Anterior cingulate cortex (tissue), 58 donors: Measurements from ENCODE around the gene CCT8L2.
"Not testable (repeated sequence)": the region's sequence is repeated elsewhere in the genome, so short reads cannot be mapped to it uniquely, and the experiment has no call there.

ENCODE experiments used
- DNase-seq, 58 donors: peaks; one replicate each; lab custom pipeline; 2025; lab: John Stamatoyannopoulos, UW

The CCT8L2 gene

GRCh38 chr22:16561093-16561658, 31.4 kb downstream of the CCT8L2 start:
- not testable (repeated sequence) for DNase-seq

DNA sequence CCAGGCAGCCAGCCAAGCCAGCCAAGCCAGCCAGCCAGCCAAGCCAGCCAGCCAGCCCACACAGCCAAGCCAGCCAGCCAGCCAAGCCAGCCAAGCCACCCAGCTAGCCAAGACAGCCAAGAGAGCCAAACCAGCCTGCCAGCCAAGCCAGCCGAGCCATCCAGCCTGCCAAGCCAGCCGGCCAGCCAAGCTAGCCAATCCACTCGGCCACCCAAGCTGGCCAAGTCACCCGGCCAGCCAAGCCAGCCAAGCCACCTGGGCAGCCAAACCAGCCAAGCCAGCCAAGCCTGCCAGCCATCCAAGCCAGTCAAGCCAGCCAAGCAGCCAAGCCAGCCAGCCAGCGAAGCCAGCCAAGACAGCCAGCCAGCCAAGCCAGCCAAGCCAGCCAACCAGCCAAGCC, 32.0 kb downstream of the CCT8L2 start:
- not testable (repeated sequence) for DNase-seq

DNA sequence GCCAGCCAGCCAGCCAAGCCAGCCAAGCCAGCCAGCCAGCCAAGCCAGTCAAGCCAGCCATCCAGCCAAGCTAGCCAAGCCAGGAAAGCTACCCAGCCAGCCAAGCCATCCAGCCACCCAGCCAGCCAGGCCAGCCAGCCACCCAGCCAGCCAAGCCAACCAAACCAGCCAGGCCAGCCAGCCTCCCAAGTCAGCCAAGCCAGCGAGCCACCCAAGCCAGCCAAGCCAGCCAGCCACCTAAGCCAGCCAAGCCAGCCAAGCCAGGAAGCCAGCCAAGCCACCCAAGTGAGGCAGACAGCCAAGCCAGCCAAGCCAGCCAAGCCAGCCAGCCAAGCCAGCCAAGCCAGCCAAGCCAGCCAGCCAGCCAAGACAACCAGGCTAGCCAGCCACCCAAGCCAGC, 32.6 kb downstream of the CCT8L2 start:
- not testable (repeated sequence) for DNase-seq

GRCh38 chr22:16559056-16559955, 33.3 kb downstream of the CCT8L2 start:
- DNase-seq, result no peak

- not testable (repeated sequence) for DNase-seq
Measured at GRCh38 chr22:16558376-16558945, 34.1 kb downstream of the CCT8L2 start.

DNA sequence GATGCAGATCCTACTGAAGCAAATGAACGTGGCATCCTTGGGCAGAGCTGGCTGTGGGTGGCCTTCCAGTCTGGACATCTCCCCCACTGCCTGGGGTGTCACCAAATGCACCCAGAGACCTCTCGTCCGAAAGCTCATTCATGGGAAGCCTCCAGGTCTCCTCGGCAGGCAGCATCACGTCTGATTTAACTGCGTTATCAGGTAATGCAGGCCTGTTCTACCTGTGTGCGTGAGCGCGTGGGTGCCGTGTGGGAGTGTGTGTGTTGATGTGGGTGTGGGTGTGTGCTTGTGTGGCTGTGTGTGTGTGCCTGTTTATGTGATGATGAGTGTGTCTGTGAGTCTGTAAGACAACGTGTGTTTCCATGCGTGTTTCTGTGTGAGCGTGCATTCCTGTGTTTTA, 35.1 kb downstream of the CCT8L2 start:
- DNase-seq, result not testable (repeated sequence)

DNA sequence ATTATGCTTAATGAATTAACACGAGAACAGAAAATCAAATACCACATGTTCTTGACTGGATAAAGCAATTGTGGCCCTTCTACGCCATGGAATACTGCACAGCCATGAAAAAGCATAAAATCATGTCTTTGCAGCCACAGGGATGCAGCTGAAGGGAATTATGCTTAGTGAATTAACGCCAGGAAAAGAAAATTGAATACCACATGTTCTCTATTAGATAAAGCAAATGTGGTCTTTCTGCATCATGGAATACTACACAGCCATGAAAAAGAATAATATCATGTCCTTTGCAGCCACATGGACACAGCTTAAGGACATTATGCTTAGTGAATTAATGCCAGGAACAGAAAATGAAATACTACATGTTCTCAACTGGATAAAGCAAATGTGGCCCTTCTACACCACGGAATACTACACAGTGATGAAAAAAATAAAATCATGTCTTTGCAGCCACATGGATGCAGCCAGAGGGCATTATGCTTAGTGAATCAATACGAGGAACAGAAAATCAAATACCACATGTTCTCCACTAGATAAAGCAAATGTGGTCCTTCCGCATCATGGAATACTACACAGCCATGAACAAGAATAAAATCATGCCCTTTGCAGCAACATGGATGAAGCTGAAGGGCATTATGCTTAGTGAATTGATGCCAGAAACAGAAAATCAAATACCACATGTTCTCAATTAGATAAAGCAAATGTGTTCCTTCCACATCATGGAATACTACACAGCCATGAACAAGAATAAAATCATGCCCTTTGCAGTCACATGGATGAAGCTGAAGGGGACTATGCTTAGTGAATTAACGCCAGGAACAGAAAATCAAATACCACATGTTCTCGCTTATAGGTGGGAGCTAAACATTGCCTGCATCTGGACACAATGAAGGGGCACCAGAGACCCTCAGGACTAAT, 37.3 kb downstream of the CCT8L2 start:
- DNase-seq, result not testable (repeated sequence)

- not testable (repeated sequence) for DNase-seq
Measured at GRCh38 chr22:16543310-16543709, 49.3 kb downstream of the CCT8L2 start.
